GM12873 (cell line): ENCODE measurements around the gene MRPL24.

ENCODE experiments used
- CTCF ChIP-seq: IDR thresholded peaks from 2 replicates; pipeline ENCODE4 v1.5.1; 2012; ENCODE audit warnings: low read depth, mild to moderate bottlenecking, moderate library complexity, low read length, control low read depth; ENCODE audit not compliant: insufficient read depth; ENCODE audit errors: missing control alignments

MRPL24 gene

DNA sequence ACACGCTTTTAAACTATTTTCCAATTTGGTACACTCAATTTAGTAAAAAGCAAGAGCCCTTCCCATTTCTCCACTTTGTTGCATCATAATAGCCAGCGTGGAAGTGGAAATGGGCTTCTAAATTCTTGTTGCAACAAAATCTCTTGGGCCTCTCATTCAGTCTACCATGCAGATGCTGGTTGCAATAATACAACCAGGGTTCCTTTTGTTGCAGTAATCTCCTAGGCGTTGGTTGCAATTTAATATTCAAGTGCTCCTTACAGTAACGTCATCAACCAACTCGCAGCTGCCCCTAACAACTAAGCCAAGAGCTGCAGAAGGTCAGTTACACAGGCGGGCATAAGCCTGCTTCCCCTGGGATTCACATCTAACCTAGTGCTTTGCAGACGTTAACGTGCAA, 13.3 kb upstream of the MRPL24 start:
- no peak for TF ChIP-seq CTCF

GRCh38 chr1:156752843-156753482, 12.1 kb upstream of the MRPL24 start:
- TF ChIP-seq CTCF = no peak

DNA sequence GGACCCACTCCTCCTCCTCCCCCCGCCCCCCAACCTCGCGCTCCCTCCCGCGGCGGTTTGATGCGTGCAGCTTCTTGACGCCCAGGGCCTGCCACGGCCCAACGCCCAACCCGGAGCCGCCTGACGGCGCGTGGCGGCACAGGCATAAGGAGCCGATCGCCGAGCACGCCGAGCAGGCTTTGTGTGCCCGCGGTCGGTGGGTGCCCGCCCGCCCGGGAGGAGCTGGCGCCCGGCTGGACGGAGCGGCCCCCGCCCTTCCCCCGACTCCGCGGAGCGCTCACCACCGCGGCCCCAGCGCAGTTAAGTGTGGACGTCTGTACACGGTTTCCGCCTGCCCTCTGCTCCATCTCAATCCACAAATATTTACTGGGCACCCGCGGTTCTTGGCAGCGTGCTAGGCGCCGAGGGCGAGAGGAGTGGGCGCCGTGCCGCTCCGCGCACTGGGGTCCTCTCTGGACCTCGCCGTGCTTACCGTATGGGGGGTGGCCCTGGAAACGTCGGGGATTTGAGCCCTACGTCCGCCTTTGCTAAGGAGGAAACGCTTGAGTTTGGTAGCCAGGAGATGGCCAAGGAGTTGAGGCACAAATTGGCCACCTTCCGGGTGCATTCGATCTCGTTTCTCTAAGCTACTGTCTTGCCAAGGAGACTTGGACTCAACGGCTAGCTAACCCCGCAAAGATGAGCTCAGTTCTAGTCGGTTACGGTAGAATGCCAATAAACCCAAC, 11.0 kb upstream of the MRPL24 start:
- no peak for TF ChIP-seq CTCF

DNA sequence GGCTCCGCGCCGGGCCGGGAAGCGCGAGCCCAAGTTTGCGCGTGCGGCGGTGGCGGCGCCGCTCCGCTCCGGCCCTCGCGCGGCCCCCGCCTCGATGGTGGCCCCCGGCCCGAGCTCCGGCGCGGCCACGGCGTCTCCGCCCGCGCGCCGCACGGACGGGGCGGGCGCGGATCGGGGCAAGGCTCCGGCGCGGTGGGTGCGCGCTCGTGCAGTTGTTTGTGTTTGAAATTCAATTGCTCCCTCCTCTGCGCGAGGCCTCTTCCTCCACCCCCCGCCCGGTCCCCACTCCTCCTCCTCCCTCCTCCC, 10.5 kb upstream of the MRPL24 start, which contains the start of gene HDGF:
Gene HDGF, minus strand, starts transcription at position 225 of the 306 bp plus-strand sequence. CDS start 246 bp downstream, outside the sequence.
- TF ChIP-seq CTCF = no peak

DNA sequence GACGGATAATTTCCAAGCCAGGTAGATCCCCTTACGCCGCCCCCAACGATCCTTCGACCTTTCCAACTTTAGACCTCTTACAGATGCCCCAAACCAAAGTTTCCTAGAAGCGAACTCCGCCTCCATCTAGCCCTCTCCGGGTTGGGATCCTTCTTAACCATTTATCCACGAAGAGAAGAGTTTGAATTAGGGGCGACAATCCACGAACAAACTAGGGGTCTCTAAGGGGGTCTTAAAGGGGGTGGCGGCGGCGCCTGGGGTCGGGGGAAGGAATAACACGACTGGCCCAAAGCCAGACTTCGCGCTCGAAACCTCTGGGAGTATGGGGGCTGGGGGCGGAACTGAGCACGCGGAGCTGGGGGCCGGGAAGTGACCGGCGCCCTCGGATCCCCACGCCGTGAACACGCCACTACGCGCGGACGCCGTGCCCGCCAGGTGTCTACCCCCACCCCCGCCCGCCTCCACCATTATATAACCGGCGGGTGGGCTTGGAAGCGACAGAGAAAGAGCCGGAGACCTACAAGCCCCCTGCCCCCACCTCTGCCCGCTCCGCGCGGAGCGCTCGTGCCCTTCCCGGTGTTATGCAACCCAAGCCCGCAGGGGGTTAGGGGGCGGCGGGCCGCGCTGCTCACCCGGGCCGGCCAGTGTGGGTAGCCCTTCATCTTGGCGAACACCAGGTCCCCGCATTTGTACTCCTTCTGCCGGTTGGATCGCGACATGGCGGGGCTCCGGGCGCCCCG, 10.0 kb upstream of the MRPL24 start:
- no peak for TF ChIP-seq CTCF

GRCh38 chr1:156750191-156750672, 9.3 kb upstream of the MRPL24 start:
- no peak for TF ChIP-seq CTCF
